Measurements from ENCODE around the gene SMTNL2.
"Not testable (repeated sequence)": the region's sequence is repeated elsewhere in the genome, so short reads cannot be mapped to it uniquely, and the experiment has no call there.

The SMTNL2 gene

GRCh38 chr17:4641297-4642195 is 57.2 kb downstream of the SMTNL2 start, which contains the start of gene ALOX15:
Gene ALOX15, minus strand, starts transcription at chr17:4641678. Its CDS starts 27 bp downstream, at chr17:4641651.
- DNase-seq (ENCODE audit: low read depth): no peak
- no peak within 1 kb of the TSS for H3K4me3 ChIP-seq (ENCODE audit: low read depth, low read length)
- no peak for TF ChIP-seq MYC (IDR thresholded peaks at IDR 0.05; ENCODE audit: low read depth, low read length)

GRCh38 chr17:4642286-4642685 is 58.0 kb downstream of the SMTNL2 start:
- TF ChIP-seq POLR2A (IDR thresholded peaks at IDR 0.05; ENCODE audit: extremely low read depth, insufficient read length): no peak
- TF ChIP-seq CTCF (IDR thresholded peaks at IDR 0.05; ENCODE audit: low read depth, low read length): no peak
- TF ChIP-seq, protein P1, sequence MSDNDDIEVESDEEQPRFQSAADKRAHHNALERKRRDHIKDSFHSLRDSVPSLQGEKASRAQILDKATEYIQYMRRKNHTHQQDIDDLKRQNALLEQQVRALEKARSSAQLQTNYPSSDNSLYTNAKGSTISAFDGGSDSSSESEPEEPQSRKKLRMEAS (IDR thresholded peaks at IDR 0.05; ENCODE audit: low read depth, low read length): no peak
- no peak for TF ChIP-seq MYC (IDR thresholded peaks at IDR 0.05; ENCODE audit: low read depth, low read length)
- DNase-seq (ENCODE audit: low read depth): no peak
- no peak overlapping the region for H3K4me3 ChIP-seq (ENCODE audit: low read depth, low read length)

- H3K4me3 ChIP-seq (ENCODE audit: low read depth, low read length): no peak overlapping the region
- TF ChIP-seq, protein P1 (IDR thresholded peaks at IDR 0.05; ENCODE audit: low read depth, low read length): no peak
- TF ChIP-seq MYC (IDR thresholded peaks at IDR 0.05; ENCODE audit: low read depth, low read length): no peak
- TF ChIP-seq CTCF (IDR thresholded peaks at IDR 0.05; ENCODE audit: low read depth, low read length): no peak
- TF ChIP-seq POLR2A (IDR thresholded peaks at IDR 0.05; ENCODE audit: extremely low read depth, insufficient read length): no peak
- no peak for DNase-seq (ENCODE audit: low read depth)
These were observed 59.3 kb downstream of the SMTNL2 start for GRCh38 chr17:4643676-4644075.

GRCh38 chr17:4645642-4646041 is 61.3 kb downstream of the SMTNL2 start:
- TF ChIP-seq, protein P1 (IDR thresholded peaks at IDR 0.05; ENCODE audit: low read depth, low read length): no peak
- TF ChIP-seq CTCF (IDR thresholded peaks at IDR 0.05; ENCODE audit: low read depth, low read length) (no peak), MYC (IDR thresholded peaks at IDR 0.05; ENCODE audit: low read depth, low read length) (no peak), POLR2A (IDR thresholded peaks at IDR 0.05; ENCODE audit: extremely low read depth, insufficient read length) (no peak)
- H3K4me3 ChIP-seq (ENCODE audit: low read depth, low read length): no peak overlapping the region
- no peak for DNase-seq (ENCODE audit: low read depth)

- DNase-seq (ENCODE audit: low read depth): peak; percentile 24
- TF ChIP-seq MYC (IDR thresholded peaks at IDR 0.05; ENCODE audit: low read depth, low read length) (no peak), POLR2A (IDR thresholded peaks at IDR 0.05; ENCODE audit: extremely low read depth, insufficient read length) (no peak), CTCF (IDR thresholded peaks at IDR 0.05; ENCODE audit: low read depth, low read length) (no peak)
- TF ChIP-seq, protein P1 (IDR thresholded peaks at IDR 0.05; ENCODE audit: low read depth, low read length): no peak
- H3K4me3 ChIP-seq (ENCODE audit: low read depth, low read length): no peak overlapping the region
These were observed 64.4 kb downstream of the SMTNL2 start for GRCh38 chr17:4648741-4649140.

- no peak for DNase-seq (ENCODE audit: low read depth)
- TF ChIP-seq MYC (IDR thresholded peaks at IDR 0.05; ENCODE audit: low read depth, low read length) (no peak), CTCF (IDR thresholded peaks at IDR 0.05; ENCODE audit: low read depth, low read length) (no peak), POLR2A (IDR thresholded peaks at IDR 0.05; ENCODE audit: extremely low read depth, insufficient read length) (no peak)
- TF ChIP-seq, protein P1 (IDR thresholded peaks at IDR 0.05; ENCODE audit: low read depth, low read length): no peak
- no peak overlapping the region for H3K4me3 ChIP-seq (ENCODE audit: low read depth, low read length)
These were observed 68.7 kb downstream of the SMTNL2 start for GRCh38 chr17:4652997-4653396.

DNA sequence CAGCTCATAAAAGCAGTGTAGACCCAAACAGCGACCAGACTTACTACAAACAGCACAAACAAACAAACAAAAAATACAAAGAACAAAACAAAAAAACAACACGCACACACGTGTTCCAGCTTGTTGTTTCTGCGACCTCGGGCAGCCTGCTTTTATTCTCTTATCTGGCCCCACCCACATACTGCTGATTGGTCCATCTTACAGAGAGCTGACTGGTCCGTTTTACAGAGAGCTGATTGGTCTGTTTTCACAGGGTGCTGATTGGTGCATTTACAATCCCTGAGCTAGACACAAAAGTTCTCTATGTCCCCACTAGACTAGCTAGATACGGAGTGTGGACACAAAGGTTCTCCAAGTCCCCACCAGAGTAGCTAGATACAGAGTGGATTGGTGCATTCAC is 71.6 kb downstream of the SMTNL2 start:
- DNase-seq (ENCODE audit: low read depth); H3K4me3 ChIP-seq (ENCODE audit: low read depth, low read length): not testable (repeated sequence)

Data from NB4 (cell line).